Upper lobe of left lung (tissue), 6 donors: ENCODE results near the gene NCK2. TPM values are rescaled to one million over a fixed set of nuclear protein-coding genes. Genes with fewer than 3 reads are reported as not detected.
A peak's percentile ranks its signal among the peaks of the same experiment; 100 is the strongest.

ENCODE experiments used
- ATAC-seq, 2 donors: fragments of 200-7000 bp; cut with Tn5 transposase; one replicate each; pipeline ENCODE4 v1.9.1; 2022; ENCODE audit warnings: mild to moderate bottlenecking in 2 of 2, moderate library complexity in 2 of 2; ENCODE audit not compliant: low FRiP score in 2 of 2
- DNase-seq, 2 donors: peaks; one replicate each; pipeline ENCODE4 v3.0.0-alpha.2; 2019 to 2020
- H3K27ac ChIP-seq, 4 donors: fragments of 200-600 bp; sonication (generic); one replicate each; pipeline ENCODE4 v1.5.1; 2016 to 2019
- H3K27me3 ChIP-seq, 4 donors: fragments of 200-600 bp; sonication (generic); one replicate each; pipeline ENCODE4 v1.5.1; 2017 to 2019
- H3K36me3 ChIP-seq, 4 donors: fragments of 200-600 bp; sonication (generic); one replicate each; pipeline ENCODE4 v1.5.1; 2016 to 2019
- H3K4me1 ChIP-seq, 4 donors: fragments of 200-600 bp; sonication (generic); one replicate each; pipeline ENCODE4 v1.5.1; 2018 to 2019
- H3K4me3 ChIP-seq, 4 donors: fragments of 200-600 bp; sonication (generic); one replicate each; pipeline ENCODE4 v1.5.1; 2017 to 2019; ENCODE audit warnings: mild to moderate bottlenecking in 2 of 4, moderate library complexity in 1 of 4
- H3K9me3 ChIP-seq, 4 donors: fragments of 200-600 bp; sonication (generic); one replicate each; pipeline ENCODE4 v1.5.1; 2018 to 2019
- EP300 ChIP-seq, 4 donors: sonication (generic); formaldehyde crosslinking; IDR thresholded peaks; one replicate each; pipeline ENCODE4 v1.5.1; 2017; ENCODE audit warnings: antibody characterized with exemption in 4 of 4, control low read depth in 2 of 4
- POLR2A ChIP-seq, 4 donors: fragments of 450-650 bp; IDR thresholded peaks; one replicate each; pipeline ENCODE4 v1.5.1; 2016 to 2017; ENCODE audit warnings: antibody characterized with exemption in 4 of 4, mild to moderate bottlenecking in 2 of 4
- POLR2AphosphoS5 ChIP-seq, 2 donors: sonication (generic); formaldehyde crosslinking; IDR thresholded peaks; one replicate each; pipeline ENCODE4 v1.5.1; 2017; ENCODE audit warnings: antibody characterized with exemption in 2 of 2
- WGBS, 2 donors: methylation state at CpG; one replicate each; pipeline ENCODE4 v1.1.5; 2017 to 2018; 5-methylcytosine and 5-hydroxymethylcytosine counted together
- total RNA-seq, 6 donors: library from RNA; depleted of rRNA in 4 of 6; stranded (reverse); fragments of >200 nt in 4 of 6; gene quantifications; one replicate each; pipeline versions ENCODE4 v1.1.0 to v1.2.1, GENCODE V29; 2016 to 2021
- TF ChIP-seq, protein P1 (sequence below), 6 experiments: fragments of 450-650 bp in 4 of 6; fragments of 200-600 bp in 2 of 6; sonication (generic) in 2 of 6; IDR thresholded peaks; one replicate each; pipeline ENCODE4 v1.5.1; 2016 to 2019; ENCODE audit warnings: antibody characterized with exemption in 6 of 6
- donor health status: DM: no; HTN: no; CAD: no; lungs with moderate emphysema.
- donor health status: DM: no; HTN: yes; CAD: no; lungs with severe emphysema.

Gene NCK2
- total RNA-seq, 6 donors from 2014 or later: 29.3 to 48.6 (median 37.9) TPM

DNA sequence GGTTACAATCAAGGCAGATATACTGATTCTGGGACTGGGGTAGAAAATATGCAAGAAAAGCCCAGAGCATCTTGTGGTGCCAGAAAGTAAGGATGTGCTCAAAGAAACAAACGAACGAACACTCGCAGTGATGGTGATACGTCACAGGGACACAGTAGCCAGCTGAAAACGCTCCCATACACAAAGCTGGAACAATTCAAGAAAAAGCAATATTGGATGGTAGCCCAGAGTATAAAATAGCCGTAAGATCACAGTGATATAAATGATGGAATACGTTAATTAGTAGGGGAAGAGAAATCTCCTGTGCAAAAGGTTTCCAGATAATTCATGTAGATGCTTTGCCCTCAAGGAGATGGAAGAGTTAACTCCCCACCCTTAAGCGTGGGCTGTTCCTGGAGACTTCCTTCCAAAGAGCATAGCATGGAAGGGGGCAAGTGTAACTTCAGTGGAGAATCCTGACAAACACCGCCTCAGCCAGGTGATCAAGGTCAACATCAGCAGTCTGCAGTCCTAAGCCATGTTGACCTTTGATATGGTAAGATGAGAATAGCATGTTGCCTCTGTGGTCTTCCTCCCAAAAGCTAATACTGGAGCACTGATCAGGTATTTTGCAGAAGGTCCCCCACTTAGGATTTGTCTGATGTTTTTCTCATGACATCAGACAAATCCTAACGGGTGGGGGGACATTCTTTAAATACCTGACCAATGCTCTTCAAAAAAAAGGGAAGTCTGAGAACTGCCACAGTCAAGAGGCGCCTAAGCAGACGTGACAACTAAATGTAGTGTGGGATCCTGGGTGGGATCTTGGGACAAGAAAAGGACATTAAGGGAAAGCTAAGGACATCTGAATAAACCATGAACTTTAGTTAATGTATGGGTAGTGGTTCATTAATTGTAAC, 99.0 kb downstream of the NCK2 start:
- Histone ChIP-seq H3K27me3 (no peaks in the 10 kb centered on the region), H3K4me1 (peaks cover 0 to 9% (median 0%) of the 10 kb centered on the region in 4 donors), H3K4me3 (no peak overlapping the region), H3K27ac (no peak overlapping the region), H3K9me3 (no peaks in the 10 kb centered on the region), H3K36me3 (no peaks in the 10 kb centered on the region)
- ATAC-seq: no peak
- DNase-seq: no peak
- TF ChIP-seq POLR2A (IDR thresholded peaks at IDR 0.05) (no peak), EP300 (IDR thresholded peaks at IDR 0.05) (no peak)
- WGBS, 2 donors: 74 to 83% methylated on average over 12 of the region's 12 CpGs

DNA sequence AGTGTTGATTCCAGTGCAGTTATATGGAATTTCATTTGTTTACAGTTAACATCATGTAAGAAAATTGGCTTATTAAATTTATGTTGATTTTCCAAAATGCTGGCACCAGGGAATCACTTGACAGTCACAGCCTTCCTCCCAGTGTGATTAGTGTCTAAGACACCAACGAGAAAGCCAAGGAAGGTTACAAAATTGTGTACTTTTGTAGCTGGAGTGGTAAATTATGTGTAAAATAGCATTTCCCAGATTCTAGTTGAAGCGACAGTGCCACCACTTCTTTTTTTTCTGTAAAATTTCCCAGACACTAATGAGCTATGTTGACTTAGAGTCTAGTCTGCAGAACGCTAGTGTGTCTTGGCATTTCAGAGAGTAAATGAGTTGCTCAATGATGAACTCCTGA, 101.3 kb downstream of the NCK2 start:
- TF ChIP-seq POLR2AphosphoS5 (IDR thresholded peaks at IDR 0.05) (no peak), EP300 (IDR thresholded peaks at IDR 0.05) (no peak), POLR2A (IDR thresholded peaks at IDR 0.05) (no peak)
- TF ChIP-seq, protein P1, sequence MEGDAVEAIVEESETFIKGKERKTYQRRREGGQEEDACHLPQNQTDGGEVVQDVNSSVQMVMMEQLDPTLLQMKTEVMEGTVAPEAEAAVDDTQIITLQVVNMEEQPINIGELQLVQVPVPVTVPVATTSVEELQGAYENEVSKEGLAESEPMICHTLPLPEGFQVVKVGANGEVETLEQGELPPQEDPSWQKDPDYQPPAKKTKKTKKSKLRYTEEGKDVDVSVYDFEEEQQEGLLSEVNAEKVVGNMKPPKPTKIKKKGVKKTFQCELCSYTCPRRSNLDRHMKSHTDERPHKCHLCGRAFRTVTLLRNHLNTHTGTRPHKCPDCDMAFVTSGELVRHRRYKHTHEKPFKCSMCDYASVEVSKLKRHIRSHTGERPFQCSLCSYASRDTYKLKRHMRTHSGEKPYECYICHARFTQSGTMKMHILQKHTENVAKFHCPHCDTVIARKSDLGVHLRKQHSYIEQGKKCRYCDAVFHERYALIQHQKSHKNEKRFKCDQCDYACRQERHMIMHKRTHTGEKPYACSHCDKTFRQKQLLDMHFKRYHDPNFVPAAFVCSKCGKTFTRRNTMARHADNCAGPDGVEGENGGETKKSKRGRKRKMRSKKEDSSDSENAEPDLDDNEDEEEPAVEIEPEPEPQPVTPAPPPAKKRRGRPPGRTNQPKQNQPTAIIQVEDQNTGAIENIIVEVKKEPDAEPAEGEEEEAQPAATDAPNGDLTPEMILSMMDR (IDR thresholded peaks at IDR 0.05): no peak
- ATAC-seq (no peak), DNase-seq (no peak)
- H3K9me3 ChIP-seq: no peaks in the 10 kb centered on the region
- H3K27ac ChIP-seq: no peak overlapping the region
- 62 to 82% methylated on average over 3 of the region's 3 CpGs for WGBS, 2 donors
- H3K4me1 ChIP-seq: no peaks in the 10 kb centered on the region
- H3K36me3 ChIP-seq: no peaks in the 10 kb centered on the region
- H3K4me3 ChIP-seq: no peak overlapping the region
- no peaks in the 10 kb centered on the region for H3K27me3 ChIP-seq

- Histone ChIP-seq H3K9me3 (no peaks in the 10 kb centered on the region), H3K4me1 (no peaks in the 10 kb centered on the region), H3K36me3 (no peaks in the 10 kb centered on the region), H3K4me3 (no peak overlapping the region), H3K27me3 (no peaks in the 10 kb centered on the region), H3K27ac (no peak overlapping the region)
- ATAC-seq (no peak), DNase-seq (no peak)
- WGBS, 2 donors: 78 to 84% methylated on average over 2 of the region's 2 CpGs
- TF ChIP-seq, protein P1 (IDR thresholded peaks at IDR 0.05): no peak
- TF ChIP-seq POLR2AphosphoS5 (IDR thresholded peaks at IDR 0.05) (no peak), POLR2A (IDR thresholded peaks at IDR 0.05) (no peak), EP300 (IDR thresholded peaks at IDR 0.05) (no peak)
These were observed 102.3 kb downstream of the NCK2 start for GRCh38 chr2:105847056-105847455.

GRCh38 chr2:105848367-105848766, 103.7 kb downstream of the NCK2 start:
- H3K4me3 ChIP-seq: no peak overlapping the region
- no peaks in the 10 kb centered on the region for H3K36me3 ChIP-seq
- 82 to 87% methylated on average over 7 of the region's 7 CpGs for WGBS, 2 donors

GRCh38 chr2:105849431-105850179, 104.9 kb downstream of the NCK2 start:
- H3K27me3 ChIP-seq: no peaks in the 10 kb centered on the region
- DNase-seq: no peak
- no peaks in the 10 kb centered on the region for H3K9me3 ChIP-seq
- no peak for TF ChIP-seq POLR2A (IDR thresholded peaks at IDR 0.05)
- TF ChIP-seq EP300 (IDR thresholded peaks at IDR 0.05): no peak
- TF ChIP-seq, protein P1 (IDR thresholded peaks at IDR 0.05): no peak
- no peak for TF ChIP-seq POLR2AphosphoS5 (IDR thresholded peaks at IDR 0.05)
- H3K36me3 ChIP-seq: no peaks in the 10 kb centered on the region
- no peak overlapping the region for H3K4me3 ChIP-seq
- no peak overlapping the region for H3K27ac ChIP-seq
- peaks cover 0 to 4% (median 0%) of the 10 kb centered on the region in 4 donors for H3K4me1 ChIP-seq
- no peak for ATAC-seq
- WGBS, 2 donors: 91 to 97% methylated on average over 3 to 4 of the region's 4 CpGs

More at GRCh38 chr2:105848367-105848766, 103.7 kb downstream of the NCK2 start:
- ATAC-seq: peak in 1 of 2 donors; percentile 40
- TF ChIP-seq EP300 (IDR thresholded peaks at IDR 0.05): no peak
- peaks cover 0 to 4% (median 0%) of the 10 kb centered on the region in 4 donors for H3K4me1 ChIP-seq
- no peaks in the 10 kb centered on the region for H3K9me3 ChIP-seq
- H3K27me3 ChIP-seq: no peaks in the 10 kb centered on the region
- DNase-seq: no peak
- peak overlapping the region in 1 of 4 donors; percentile 39 for H3K27ac ChIP-seq
